Neural progenitor cell (in vitro differentiated cells): Measurements from ENCODE around the gene CBLL1. TPM values are rescaled to one million over a fixed set of nuclear protein-coding genes. Genes with fewer than 3 reads are reported as not detected.
A peak's percentile ranks its signal among the peaks of the same experiment; 100 is the strongest.

Source experiments
- DNase-seq: peaks from one replicate; pipeline ENCODE4 v3.0.0-alpha.2; 2016; ENCODE audit warnings: low spot score
- H2AFZ ChIP-seq: fragments of 200-600 bp; sonication (generic); replicated peaks from 2 replicates; pipeline ENCODE4 v1.6.1; 2016; ENCODE audit warnings: antibody characterized with exemption
- H3F3A ChIP-seq: fragments of 200-600 bp; sonication (generic); 2 replicates; pipeline ENCODE4 v1.6.1; 2016; ENCODE audit warnings: antibody characterized with exemption, low read depth
- H3K27ac ChIP-seq: fragments of 200-600 bp; sonication (generic); 2 replicates; pipeline ENCODE4 v1.5.1; 2016; ENCODE audit warnings: mild to moderate bottlenecking
- H3K27me3 ChIP-seq: fragments of 200-600 bp; sonication (generic); 2 replicates; pipeline ENCODE4 v1.6.1; 2016; ENCODE audit warnings: mild to moderate bottlenecking, moderate library complexity
- H3K36me3 ChIP-seq: fragments of 200-600 bp; sonication (generic); 2 replicates; pipeline ENCODE4 v1.5.1; 2016
- H3K4me1 ChIP-seq: fragments of 200-600 bp; sonication (generic); 2 replicates; pipeline ENCODE4 v1.6.1; 2016; ENCODE audit warnings: mixed run types
- H3K4me2 ChIP-seq: fragments of 200-600 bp; sonication (generic); 2 replicates; pipeline ENCODE4 v1.6.1; 2016
- H3K4me3 ChIP-seq: fragments of 200-600 bp; sonication (generic); 2 replicates; pipeline ENCODE4 v1.5.1; 2016
- H3K79me2 ChIP-seq: fragments of 200-600 bp; sonication (generic); 2 replicates; pipeline ENCODE4 v1.6.1; 2016; ENCODE audit warnings: low read depth
- H3K9ac ChIP-seq: fragments of 200-600 bp; sonication (generic); 2 replicates; pipeline ENCODE4 v1.6.1; 2016
- H3K9me3 ChIP-seq: fragments of 200-600 bp; sonication (generic); 2 replicates; pipeline ENCODE4 v1.5.1; 2016; ENCODE audit warnings: low read depth
- H4K20me1 ChIP-seq: fragments of 200-600 bp; sonication (generic); 2 replicates; pipeline ENCODE4 v1.6.1; 2016; ENCODE audit warnings: low read depth
- H3K27ac Mint-ChIP-seq: 3 replicates; pipeline ENCODE4 v1.8.0; 2021; ENCODE audit warnings: mixed read lengths
- H3K27me3 Mint-ChIP-seq: 2 replicates; pipeline ENCODE4 v1.8.0; 2022; ENCODE audit warnings: low read depth, mild to moderate bottlenecking, inconsistent platforms, moderate library complexity, mixed read lengths; ENCODE audit not compliant: insufficient read depth
- H3K36me3 Mint-ChIP-seq: 3 replicates; pipeline ENCODE4 v1.8.0; 2021; ENCODE audit warnings: mixed read lengths
- H3K4me1 Mint-ChIP-seq: 3 replicates; pipeline ENCODE4 v1.8.0; 2021; ENCODE audit warnings: mixed read lengths
- H3K4me3 Mint-ChIP-seq: 3 replicates; pipeline ENCODE4 v1.8.0; 2021; ENCODE audit warnings: mild to moderate bottlenecking, moderate library complexity, mixed read lengths
- H3K9me3 Mint-ChIP-seq: 3 replicates; pipeline ENCODE4 v1.8.0; 2020; ENCODE audit warnings: mixed read lengths
- CTCF ChIP-seq: fragments of 200-600 bp; sonication (generic); IDR thresholded peaks from 2 replicates; pipeline ENCODE4 v1.5.1; 2017; ENCODE audit warnings: antibody characterized with exemption, mild to moderate bottlenecking
- EZH2 ChIP-seq: fragments of 200-600 bp; sonication (generic); IDR thresholded peaks from 2 replicates; pipeline ENCODE4 v1.6.1; 2017; ENCODE audit warnings: antibody characterized with exemption, mild to moderate bottlenecking, moderate library complexity
- EZH2phosphoT487 ChIP-seq: fragments of 200-600 bp; sonication (generic); IDR thresholded peaks from 2 replicates; pipeline ENCODE4 v1.6.1; 2017; ENCODE audit warnings: antibody characterized with exemption
- total RNA-seq: library from RNA; depleted of rRNA; stranded (reverse); fragments of >200 nt; gene quantifications from 2 replicates; pipeline ENCODE4 v1.2.3, GENCODE V29; 2015; ENCODE audit warnings: low replicate concordance

Gene CBLL1
- total RNA-seq, 1 donor from 2014 or later = 58.0 TPM

- no peak overlapping the region for H3K4me3 Mint-ChIP-seq
- H2AFZ ChIP-seq = no peak overlapping the region
- H3K27ac Mint-ChIP-seq = no peak overlapping the region
- H3K36me3 Mint-ChIP-seq = no peaks in the 10 kb centered on the region
- no peak overlapping the region for H3K4me2 ChIP-seq
- H3K4me1 Mint-ChIP-seq = no peaks in the 10 kb centered on the region
- H3F3A ChIP-seq = no peaks in the 10 kb centered on the region
- no peaks in the 10 kb centered on the region for H4K20me1 ChIP-seq
- H3K4me1 ChIP-seq = no peaks in the 10 kb centered on the region
- TF ChIP-seq EZH2phosphoT487 = no peak
- TF ChIP-seq CTCF = no peak
- TF ChIP-seq EZH2 = no peak
- no peaks in the 10 kb centered on the region for H3K27me3 Mint-ChIP-seq
- H3K36me3 ChIP-seq = no peaks in the 10 kb centered on the region
- DNase-seq = no peak
- H3K4me3 ChIP-seq = no peak overlapping the region
- no peaks in the 10 kb centered on the region for H3K9me3 Mint-ChIP-seq
- no peaks in the 10 kb centered on the region for H3K9me3 ChIP-seq
- H3K9ac ChIP-seq = no peak overlapping the region
- no peak overlapping the region for H3K27ac ChIP-seq
- no peaks in the 10 kb centered on the region for H3K79me2 ChIP-seq
- no peaks in the 10 kb centered on the region for H3K27me3 ChIP-seq
These were observed 65.2 kb downstream of the CBLL1 start for GRCh38 chr7:107809179-107809578.

- Mint-ChIP-seq H3K27me3 (no peaks in the 10 kb centered on the region), H3K36me3 (no peaks in the 10 kb centered on the region), H3K9me3 (no peaks in the 10 kb centered on the region), H3K27ac (no peak overlapping the region), H3K4me1 (no peaks in the 10 kb centered on the region), H3K4me3 (no peak overlapping the region)
- H3K4me2 ChIP-seq = no peak overlapping the region
- no peak overlapping the region for H3K27ac ChIP-seq
- H3K79me2 ChIP-seq = no peaks in the 10 kb centered on the region
- H3K9ac ChIP-seq = no peak overlapping the region
- no peaks in the 10 kb centered on the region for H3K4me1 ChIP-seq
- H2AFZ ChIP-seq = peak overlapping the region; percentile 23
- no peaks in the 10 kb centered on the region for H3K36me3 ChIP-seq
- no peaks in the 10 kb centered on the region for H3F3A ChIP-seq
- H3K27me3 ChIP-seq = no peaks in the 10 kb centered on the region
- no peaks in the 10 kb centered on the region for H3K9me3 ChIP-seq
- DNase-seq = no peak
- H3K4me3 ChIP-seq = no peak overlapping the region
- no peaks in the 10 kb centered on the region for H4K20me1 ChIP-seq
- TF ChIP-seq CTCF (no peak), EZH2phosphoT487 (no peak), EZH2 (no peak)
These were observed 66.7 kb downstream of the CBLL1 start for GRCh38 chr7:107810626-107811025.

Other genes starting within 250 kb of the CBLL1 start
- gene COG5, start 180.2 kb upstream of the CBLL1 start, total RNA-seq = 33.3 and 90.5 TPM in 2 replicates
- gene DUS4L, start 180.2 kb upstream of the CBLL1 start, total RNA-seq = 21.8 and 24.4 TPM in 2 replicates
- 52.6 and 103 TPM in 2 replicates for gene BCAP29, start 163.9 kb upstream of the CBLL1 start, total RNA-seq
- 0.02 TPM in 1 of 2 replicates, not detected in the other for gene SLC26A4, start 83.3 kb upstream of the CBLL1 start, total RNA-seq
- not detected in 2 replicates for gene SLC26A3, start 59.1 kb downstream of the CBLL1 start, total RNA-seq
- 136 and 186 TPM in 2 replicates for gene DLD, start 147.0 kb downstream of the CBLL1 start, total RNA-seq